Smooth muscle cell (in vitro differentiated cells): Measurements from ENCODE around the gene RAD18. TPM values are rescaled to one million over a fixed set of nuclear protein-coding genes. Genes with fewer than 3 reads are reported as not detected.

Source experiments
- DNase-seq: peaks from one replicate; lab custom pipeline; 2025; ENCODE audit not compliant: unreplicated experiment; lab: John Stamatoyannopoulos, UW
- H2AFZ ChIP-seq: fragments of 200-600 bp; sonication (generic); 2 replicates; pipeline ENCODE4 v1.6.0; 2016; ENCODE audit warnings: antibody characterized with exemption, low read depth, mild to moderate bottlenecking
- H3F3A ChIP-seq: fragments of 200-600 bp; sonication (generic); 2 replicates; pipeline ENCODE4 v1.6.0; 2017; ENCODE audit warnings: antibody characterized with exemption, low read depth
- H3K27ac ChIP-seq: fragments of 200-600 bp; sonication (generic); 2 replicates; pipeline ENCODE4 v1.5.1; 2016; ENCODE audit warnings: low read depth, mild to moderate bottlenecking
- H3K27me3 ChIP-seq: fragments of 200-600 bp; sonication (generic); 2 replicates; pipeline ENCODE4 v1.6.1; 2016; ENCODE audit warnings: low read depth, mild to moderate bottlenecking
- H3K36me3 ChIP-seq: fragments of 200-600 bp; sonication (generic); 2 replicates; pipeline ENCODE4 v1.5.1; 2016; ENCODE audit warnings: low read depth
- H3K4me1 ChIP-seq: fragments of 200-600 bp; sonication (generic); 2 replicates; pipeline ENCODE4 v1.5.1; 2016; ENCODE audit warnings: low read depth
- H3K4me2 ChIP-seq: fragments of 200-600 bp; sonication (generic); 2 replicates; pipeline ENCODE4 v1.6.0; 2016; ENCODE audit warnings: mild to moderate bottlenecking
- H3K4me3 ChIP-seq: fragments of 200-600 bp; sonication (generic); 2 replicates; pipeline ENCODE4 v1.5.1; 2016; ENCODE audit warnings: mild to moderate bottlenecking
- H3K79me2 ChIP-seq: fragments of 200-600 bp; sonication (generic); 2 replicates; pipeline ENCODE4 v1.6.0; 2016; ENCODE audit warnings: low read depth, mild to moderate bottlenecking
- H3K9ac ChIP-seq: fragments of 200-600 bp; sonication (generic); 2 replicates; pipeline ENCODE4 v1.6.0; 2016; ENCODE audit warnings: low read depth
- H3K9me3 ChIP-seq: fragments of 200-600 bp; sonication (generic); replicated peaks from 2 replicates; pipeline ENCODE4 v1.5.1; 2016; ENCODE audit warnings: low read depth
- H4K20me1 ChIP-seq: fragments of 200-600 bp; sonication (generic); 2 replicates; pipeline ENCODE4 v1.6.0; 2016; ENCODE audit warnings: low read depth
- WGBS: methylation state at CpG from one replicate; pipeline ENCODE4 v1.1.7; 2016; ENCODE audit warnings: low lambda C conversion rate; 5-methylcytosine and 5-hydroxymethylcytosine counted together
- polyA plus RNA-seq: library from polyadenylated mRNA; unstranded; fragments of >200 nt; fragmentation: Nextera tagmentation; extraction: Ambion mirVana; gene quantifications from 2 replicates; pipeline ENCODE4 v1.2.1, GENCODE V29; 2016
- total RNA-seq: library from RNA; depleted of rRNA; stranded (reverse); fragments of >200 nt; gene quantifications from 2 replicates; pipeline ENCODE4 v1.2.3, GENCODE V29; 2014
- TF ChIP-seq, protein P1 (sequence below): fragments of 200-600 bp; sonication (generic); IDR thresholded peaks from 2 replicates; pipeline ENCODE4 v1.5.1; 2017; ENCODE audit warnings: borderline replicate concordance, mild to moderate bottlenecking, antibody characterized with exemption; ENCODE audit not compliant: insufficient read depth, poor library complexity, severe bottlenecking

Gene RAD18
- total and polyA plus RNA-seq, 2 experiments from 2014 or later, result 8.9 to 16.0 TPM

DNA sequence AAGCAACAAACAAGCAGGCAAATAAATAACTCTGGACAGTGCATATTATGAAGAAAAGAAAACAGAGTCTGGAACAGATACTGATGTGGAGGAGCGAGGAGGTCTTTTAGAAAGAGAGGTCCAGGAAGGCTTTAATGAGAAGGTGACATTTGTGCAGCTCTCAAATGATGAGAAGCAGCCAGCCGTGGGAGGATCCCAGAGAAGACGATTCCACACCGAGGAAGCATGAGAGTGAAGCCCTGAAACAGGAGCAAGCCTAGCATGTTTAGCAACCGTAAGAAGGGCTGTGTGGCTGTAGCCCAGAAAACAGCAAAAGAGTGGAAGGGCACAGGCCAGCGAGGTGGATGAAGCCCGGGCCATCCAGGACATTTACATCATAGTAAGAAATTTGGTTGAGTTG, 93.1 kb downstream of the RAD18 start:
- WGBS, result 81% methylated on average over 7 of the region's 7 CpGs
- peaks cover 7% of the 10 kb centered on the region for H3F3A ChIP-seq
- peaks cover 9% of the 10 kb centered on the region for H3K4me1 ChIP-seq
- no peaks in the 10 kb centered on the region for H4K20me1 ChIP-seq
- TF ChIP-seq, protein P1, sequence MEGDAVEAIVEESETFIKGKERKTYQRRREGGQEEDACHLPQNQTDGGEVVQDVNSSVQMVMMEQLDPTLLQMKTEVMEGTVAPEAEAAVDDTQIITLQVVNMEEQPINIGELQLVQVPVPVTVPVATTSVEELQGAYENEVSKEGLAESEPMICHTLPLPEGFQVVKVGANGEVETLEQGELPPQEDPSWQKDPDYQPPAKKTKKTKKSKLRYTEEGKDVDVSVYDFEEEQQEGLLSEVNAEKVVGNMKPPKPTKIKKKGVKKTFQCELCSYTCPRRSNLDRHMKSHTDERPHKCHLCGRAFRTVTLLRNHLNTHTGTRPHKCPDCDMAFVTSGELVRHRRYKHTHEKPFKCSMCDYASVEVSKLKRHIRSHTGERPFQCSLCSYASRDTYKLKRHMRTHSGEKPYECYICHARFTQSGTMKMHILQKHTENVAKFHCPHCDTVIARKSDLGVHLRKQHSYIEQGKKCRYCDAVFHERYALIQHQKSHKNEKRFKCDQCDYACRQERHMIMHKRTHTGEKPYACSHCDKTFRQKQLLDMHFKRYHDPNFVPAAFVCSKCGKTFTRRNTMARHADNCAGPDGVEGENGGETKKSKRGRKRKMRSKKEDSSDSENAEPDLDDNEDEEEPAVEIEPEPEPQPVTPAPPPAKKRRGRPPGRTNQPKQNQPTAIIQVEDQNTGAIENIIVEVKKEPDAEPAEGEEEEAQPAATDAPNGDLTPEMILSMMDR, result no peak
- no peak for DNase-seq
- no peak overlapping the region for H3K4me2 ChIP-seq
- H3K4me3 ChIP-seq, result no peak overlapping the region
- H3K27me3 ChIP-seq, result no peaks in the 10 kb centered on the region
- H2AFZ ChIP-seq, result no peak overlapping the region
- no peaks in the 10 kb centered on the region for H3K36me3 ChIP-seq
- H3K9me3 ChIP-seq, result no peaks in the 10 kb centered on the region
- H3K79me2 ChIP-seq, result no peaks in the 10 kb centered on the region
- H3K9ac ChIP-seq, result peak overlapping the region; percentile 54
- H3K27ac ChIP-seq, result peak overlapping the region; percentile 91

DNA sequence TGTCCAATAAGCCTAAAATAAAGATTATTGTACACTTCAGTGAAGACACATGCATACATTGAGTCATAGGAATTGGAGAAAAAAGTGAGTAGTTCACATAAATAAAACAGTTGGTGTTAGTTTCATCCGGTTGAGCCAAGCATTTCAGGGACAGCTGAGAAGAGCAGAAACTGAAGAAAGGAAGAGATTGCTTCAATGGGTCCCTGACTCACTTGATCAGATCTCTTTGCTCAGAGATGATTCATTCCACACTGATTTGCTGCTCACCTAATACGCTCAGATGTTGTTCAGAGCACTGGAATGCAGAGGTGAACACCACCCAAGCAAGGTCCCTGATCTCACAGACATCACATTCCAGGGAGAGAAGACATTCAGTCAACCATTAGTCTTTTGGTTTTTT, 93.7 kb downstream of the RAD18 start:
- TF ChIP-seq, protein P1, result no peak
- no peak overlapping the region for H2AFZ ChIP-seq
- H3K4me2 ChIP-seq, result peak overlapping the region; percentile 40
- no peaks in the 10 kb centered on the region for H3K27me3 ChIP-seq
- H3K9me3 ChIP-seq, result no peaks in the 10 kb centered on the region
- no peaks in the 10 kb centered on the region for H3K79me2 ChIP-seq
- H3F3A ChIP-seq, result peaks cover 7% of the 10 kb centered on the region
- no peaks in the 10 kb centered on the region for H3K36me3 ChIP-seq
- peak overlapping the region; percentile 49 for H3K9ac ChIP-seq
- no peak for DNase-seq
- H3K27ac ChIP-seq, result peak overlapping the region; percentile 91
- WGBS, result 29% methylated on average over 2 of the region's 2 CpGs
- H3K4me3 ChIP-seq, result no peak overlapping the region
- no peaks in the 10 kb centered on the region for H4K20me1 ChIP-seq
- H3K4me1 ChIP-seq, result peaks cover 9% of the 10 kb centered on the region

DNA sequence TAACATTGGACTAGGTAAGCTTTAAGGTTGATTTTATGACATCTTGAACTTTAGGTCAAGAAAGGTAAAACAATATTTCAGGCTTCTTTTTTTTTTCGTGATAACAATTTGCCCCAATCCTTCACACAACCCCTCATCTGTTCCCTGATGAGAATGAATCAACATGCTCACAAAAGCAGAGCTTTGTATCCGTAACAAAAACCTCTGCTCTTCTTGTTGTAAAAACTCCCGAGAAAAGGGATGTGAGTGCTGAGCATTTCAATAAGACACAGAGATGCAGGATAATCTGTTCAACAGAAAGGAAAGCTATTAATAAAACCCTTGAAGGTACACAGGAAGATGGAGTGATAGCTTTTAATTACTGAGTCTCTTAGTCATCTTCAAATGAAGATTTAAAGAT, 94.3 kb downstream of the RAD18 start:
- 81% methylated on average over 3 of the region's 3 CpGs for WGBS
- no peak overlapping the region for H3K4me3 ChIP-seq
- H3K9ac ChIP-seq, result peak overlapping the region; percentile 49
- no peaks in the 10 kb centered on the region for H3K27me3 ChIP-seq
- H3K27ac ChIP-seq, result peak overlapping the region; percentile 91
- no peak for DNase-seq
- TF ChIP-seq, protein P1, result no peak
- H3K79me2 ChIP-seq, result no peaks in the 10 kb centered on the region
- H3K9me3 ChIP-seq, result no peaks in the 10 kb centered on the region
- no peaks in the 10 kb centered on the region for H3K36me3 ChIP-seq
- peak overlapping the region; percentile 40 for H3K4me2 ChIP-seq
- H3F3A ChIP-seq, result peaks cover 7% of the 10 kb centered on the region
- peaks cover 9% of the 10 kb centered on the region for H3K4me1 ChIP-seq
- no peak overlapping the region for H2AFZ ChIP-seq
- no peaks in the 10 kb centered on the region for H4K20me1 ChIP-seq

DNA sequence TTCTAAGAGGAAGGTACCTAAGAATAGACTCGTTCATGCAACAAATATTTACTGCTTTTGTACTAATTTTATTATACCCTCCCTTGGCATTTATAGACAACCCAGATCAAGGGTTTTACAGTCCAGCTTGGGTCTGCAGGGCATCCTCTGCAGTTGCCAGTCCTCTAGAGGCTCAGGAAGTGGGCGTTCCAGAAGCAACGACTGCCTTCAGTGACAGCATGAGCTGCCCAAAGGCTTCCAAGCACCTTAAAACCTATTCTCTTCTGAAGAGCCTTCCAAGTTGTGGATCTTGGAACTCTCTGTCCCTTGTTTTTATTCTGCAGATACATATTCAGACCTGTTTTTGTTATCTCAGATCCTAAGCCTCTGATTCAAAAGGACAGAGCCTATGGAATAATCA, 95.6 kb downstream of the RAD18 start:
- H3K9ac ChIP-seq, result no peak overlapping the region
- 76% methylated on average over 3 of the region's 3 CpGs for WGBS
- no peaks in the 10 kb centered on the region for H3K9me3 ChIP-seq
- no peak overlapping the region for H2AFZ ChIP-seq
- H3K36me3 ChIP-seq, result no peaks in the 10 kb centered on the region
- H3F3A ChIP-seq, result peaks cover 7% of the 10 kb centered on the region
- H3K4me1 ChIP-seq, result peaks cover 9% of the 10 kb centered on the region
- no peak overlapping the region for H3K4me3 ChIP-seq
- H3K4me2 ChIP-seq, result no peak overlapping the region
- TF ChIP-seq, protein P1, result no peak
- DNase-seq, result no peak
- no peaks in the 10 kb centered on the region for H4K20me1 ChIP-seq
- no peaks in the 10 kb centered on the region for H3K27me3 ChIP-seq
- no peak overlapping the region for H3K27ac ChIP-seq
- no peaks in the 10 kb centered on the region for H3K79me2 ChIP-seq
